Activated CD4-positive, alpha-beta T cell treated with anti-CD3 and anti-CD28 coated beads for 36 hours (primary cell): ENCODE results near the gene HAUS3. TPM values are rescaled to one million over a fixed set of nuclear protein-coding genes. Genes with fewer than 3 reads are reported as not detected.

Experiments
- ATAC-seq: fragments of 200-7000 bp; cut with Tn5 transposase; one replicate; pipeline ENCODE4 v1.10.0; 2021; ENCODE audit warnings: mild to moderate bottlenecking, moderate library complexity
- CTCF ChIA-PET: fragments of 350-600 bp; sonication (Branson Sonifier 250); formaldehyde crosslinking; loops from one replicate; lab custom pipeline; 2021; ENCODE audit warnings: antibody characterized with exemption; lab: Charles Lee
- POLR2A ChIA-PET: fragments of 350-600 bp; sonication (Branson Sonifier 250); formaldehyde crosslinking; loops from one replicate; lab custom pipeline; 2021; ENCODE audit warnings: antibody characterized with exemption, inconsistent platforms; lab: Charles Lee
- DNase-seq: peaks from one replicate; pipeline ENCODE4 v3.0.0-alpha.2; 2020
- H3K27ac Mint-ChIP-seq: one replicate; pipeline ENCODE4 v1.8.0; 2021; ENCODE audit warnings: mixed read lengths
- H3K27me3 Mint-ChIP-seq: one replicate; pipeline ENCODE4 v1.8.0; 2021; ENCODE audit warnings: mixed read lengths
- H3K36me3 Mint-ChIP-seq: one replicate; pipeline ENCODE4 v1.8.0; 2021; ENCODE audit warnings: low read depth, mixed read lengths
- H3K4me1 Mint-ChIP-seq: one replicate; pipeline ENCODE4 v1.8.0; 2021; ENCODE audit warnings: mixed read lengths
- H3K4me3 Mint-ChIP-seq: one replicate; pipeline ENCODE4 v1.8.0; 2021; ENCODE audit warnings: mild to moderate bottlenecking, moderate library complexity, mixed read lengths
- H3K9me3 Mint-ChIP-seq: one replicate; pipeline ENCODE4 v1.8.0; 2021; ENCODE audit warnings: low read depth, mixed read lengths
- intact Hi-C, 2 experiments: fragments of 100-400 bp; cut with DNase I in 1 of 2; cut with micrococcal nuclease in 1 of 2; formaldehyde crosslinking; loops; one replicate each; pipeline versions ENCODE4 v1.14.2 to v1.15.1; 2022 to 2024; cut with DNase I, micrococcal nuclease
- total RNA-seq, 2 experiments: library from RNA; stranded (reverse); gene quantifications; one replicate each; pipeline ENCODE4 v1.2.3, GENCODE V29; 2021

Gene HAUS3
- total RNA-seq, 2 experiments from 2014 or later: 14.6 to 18.6 TPM

GRCh38 chr4:2274320-2275043 is 32.6 kb upstream of the HAUS3 start:
- no peaks in the 10 kb centered on the region for H3K27me3 Mint-ChIP-seq
- H3K4me3 Mint-ChIP-seq: no peak overlapping the region
- DNase-seq (no peak), ATAC-seq (no peak)
- no peaks in the 10 kb centered on the region for H3K4me1 Mint-ChIP-seq
- H3K36me3 Mint-ChIP-seq: no peaks in the 10 kb centered on the region
- POLR2A ChIA-PET: no interaction called here
- CTCF ChIA-PET: no interaction called here
- H3K27ac Mint-ChIP-seq: no peak overlapping the region
- no peaks in the 10 kb centered on the region for H3K9me3 Mint-ChIP-seq
- intact Hi-C loops: no loop called here

- ChIA-PET CTCF (no interaction called here), POLR2A (no interaction called here)
- no peak for DNase-seq
- no peaks in the 10 kb centered on the region for H3K9me3 Mint-ChIP-seq
- H3K4me1 Mint-ChIP-seq: no peaks in the 10 kb centered on the region
- H3K4me3 Mint-ChIP-seq: no peak overlapping the region
- H3K27me3 Mint-ChIP-seq: no peaks in the 10 kb centered on the region
- no peak for ATAC-seq
- no peak overlapping the region for H3K27ac Mint-ChIP-seq
- intact Hi-C loops: no loop called here
- no peaks in the 10 kb centered on the region for H3K36me3 Mint-ChIP-seq
Observed at GRCh38 chr4:2273657-2274319, 31.9 kb upstream of the HAUS3 start.

- Mint-ChIP-seq H3K27ac (no peak overlapping the region), H3K4me1 (no peaks in the 10 kb centered on the region), H3K9me3 (no peaks in the 10 kb centered on the region), H3K36me3 (no peaks in the 10 kb centered on the region), H3K4me3 (no peak overlapping the region), H3K27me3 (no peaks in the 10 kb centered on the region)
- ATAC-seq (no peak), DNase-seq (no peak)
- intact Hi-C loops: no loop called here
- CTCF ChIA-PET: no interaction called here
- POLR2A ChIA-PET: no interaction called here
Observed at GRCh38 chr4:2273221-2273620, 31.3 kb upstream of the HAUS3 start.

GRCh38 chr4:2272828-2273120 is 30.9 kb upstream of the HAUS3 start:
- intact Hi-C loops: no loop called here
- ChIA-PET POLR2A (no interaction called here), CTCF (interaction anchor here (0.6 kb wide), 1 partner anchor 9 kb away, joined by 4 read pairs; no protein-coding TSS in a partner anchor)
- no peak overlapping the region for H3K4me3 Mint-ChIP-seq
- H3K4me1 Mint-ChIP-seq: no peaks in the 10 kb centered on the region
- H3K27ac Mint-ChIP-seq: no peak overlapping the region
- H3K27me3 Mint-ChIP-seq: no peaks in the 10 kb centered on the region
- H3K36me3 Mint-ChIP-seq: no peaks in the 10 kb centered on the region
- H3K9me3 Mint-ChIP-seq: no peaks in the 10 kb centered on the region
- DNase-seq (no peak), ATAC-seq (no peak)

- ChIA-PET CTCF (interaction anchor here (0.6 kb wide), 1 partner anchor 9 kb away, joined by 4 read pairs; no protein-coding TSS in a partner anchor), POLR2A (no interaction called here)
- no peaks in the 10 kb centered on the region for H3K9me3 Mint-ChIP-seq
- no peaks in the 10 kb centered on the region for H3K36me3 Mint-ChIP-seq
- ATAC-seq: no peak
- no peak overlapping the region for H3K27ac Mint-ChIP-seq
- H3K4me3 Mint-ChIP-seq: no peak overlapping the region
- DNase-seq: no peak
- no peaks in the 10 kb centered on the region for H3K4me1 Mint-ChIP-seq
- intact Hi-C loops: no loop called here
- no peaks in the 10 kb centered on the region for H3K27me3 Mint-ChIP-seq
Observed at GRCh38 chr4:2272026-2272827, 30.3 kb upstream of the HAUS3 start.

- Mint-ChIP-seq H3K4me3 (no peak overlapping the region), H3K27ac (no peak overlapping the region), H3K9me3 (no peaks in the 10 kb centered on the region), H3K27me3 (no peaks in the 10 kb centered on the region), H3K36me3 (no peaks in the 10 kb centered on the region), H3K4me1 (no peaks in the 10 kb centered on the region)
- POLR2A ChIA-PET: no interaction called here
- DNase-seq (no peak), ATAC-seq (no peak)
- intact Hi-C loops: no loop called here
- CTCF ChIA-PET: no interaction called here
Observed at GRCh38 chr4:2271279-2272025, 29.5 kb upstream of the HAUS3 start.

- CTCF ChIA-PET: no interaction called here
- DNase-seq (no peak), ATAC-seq (no peak)
- Mint-ChIP-seq H3K9me3 (no peaks in the 10 kb centered on the region), H3K4me3 (no peak overlapping the region), H3K4me1 (no peaks in the 10 kb centered on the region), H3K27me3 (no peaks in the 10 kb centered on the region), H3K27ac (no peak overlapping the region), H3K36me3 (no peaks in the 10 kb centered on the region)
- intact Hi-C loops: no loop called here
- POLR2A ChIA-PET: no interaction called here
Observed at GRCh38 chr4:2270341-2271165, 28.6 kb upstream of the HAUS3 start.

GRCh38 chr4:2269618-2270163 is 27.8 kb upstream of the HAUS3 start:
- Mint-ChIP-seq H3K4me1 (no peaks in the 10 kb centered on the region), H3K36me3 (no peaks in the 10 kb centered on the region), H3K27ac (no peak overlapping the region), H3K9me3 (no peaks in the 10 kb centered on the region), H3K27me3 (no peaks in the 10 kb centered on the region), H3K4me3 (no peak overlapping the region)
- CTCF ChIA-PET: no interaction called here
- intact Hi-C loops: no loop called here
- POLR2A ChIA-PET: no interaction called here
- ATAC-seq: no peak
- DNase-seq: no peak

- no peaks in the 10 kb centered on the region for H3K36me3 Mint-ChIP-seq
- no peak overlapping the region for H3K27ac Mint-ChIP-seq
- intact Hi-C loops: no loop called here
- no peak for DNase-seq
- CTCF ChIA-PET: no interaction called here
- no peaks in the 10 kb centered on the region for H3K9me3 Mint-ChIP-seq
- POLR2A ChIA-PET: no interaction called here
- no peak for ATAC-seq
- H3K4me1 Mint-ChIP-seq: no peaks in the 10 kb centered on the region
- H3K27me3 Mint-ChIP-seq: no peaks in the 10 kb centered on the region
- H3K4me3 Mint-ChIP-seq: no peak overlapping the region
Observed at GRCh38 chr4:2269206-2269531, 27.2 kb upstream of the HAUS3 start.

- Mint-ChIP-seq H3K4me1 (no peaks in the 10 kb centered on the region), H3K36me3 (no peaks in the 10 kb centered on the region), H3K9me3 (no peaks in the 10 kb centered on the region), H3K4me3 (no peak overlapping the region), H3K27ac (no peak overlapping the region), H3K27me3 (no peaks in the 10 kb centered on the region)
- DNase-seq (no peak), ATAC-seq (no peak)
- intact Hi-C loops: no loop called here
- CTCF ChIA-PET: interaction anchor here (0.6 to 0.7 kb wide), 2 partner anchors 315 to 355 kb away, joined by 3 to 6 read pairs; no protein-coding TSS in a partner anchor
- POLR2A ChIA-PET: no interaction called here
Observed at GRCh38 chr4:2268357-2269205, 26.7 kb upstream of the HAUS3 start.
